ENCODE results near the gene FBXL7. TPM values are rescaled to one million over a fixed set of nuclear protein-coding genes. Genes with fewer than 3 reads are reported as not detected.

The FBXL7 gene
- polyA plus RNA-seq, 4 donors = 0.22 to 4.2 (median 2.7) TPM

DNA sequence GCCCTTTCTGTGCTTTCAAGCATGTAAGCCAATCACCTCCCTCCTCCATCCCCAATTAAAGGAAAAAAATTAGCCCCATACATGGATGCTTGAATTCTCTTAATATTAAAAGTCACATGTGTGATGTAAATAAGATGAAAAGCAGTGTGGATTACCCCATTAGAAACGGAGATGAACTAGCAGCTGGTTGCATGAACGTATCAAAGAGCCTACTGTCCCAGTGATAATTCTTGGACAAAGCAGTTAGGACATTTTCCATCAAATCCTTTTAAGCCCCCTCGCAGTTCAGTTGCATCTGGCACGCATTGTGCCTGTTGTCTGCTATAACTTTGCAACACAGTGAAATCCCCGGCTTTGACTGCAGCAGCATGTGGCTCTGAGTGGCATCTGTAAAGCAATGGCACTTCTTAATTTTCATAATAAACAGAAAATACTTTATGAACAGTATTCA, 285.6 kb downstream of the FBXL7 start:
- DNase-seq (no peak), FAIRE-seq (no peak)
- no peaks in the 10 kb centered on the region for H3K27me3 ChIP-seq (ENCODE audit: control insufficient read depth in 3 of 3, insufficient read depth in 3 of 3, low read length in 3 of 3)
- H3K36me3 ChIP-seq (ENCODE audit: control insufficient read depth in 3 of 3, insufficient read depth in 2 of 3, low read depth in 1 of 3, low read length in 3 of 3) = no peaks in the 10 kb centered on the region
- WGBS, 3 donors = 72 to 80% (median 80%) methylated on average over 5 of the region's 5 CpGs
- H3K9me3 ChIP-seq (ENCODE audit: control insufficient read depth in 2 of 2, insufficient read depth in 1 of 2, low read depth in 1 of 2, low read length in 1 of 2) = no peaks in the 10 kb centered on the region
- no peak overlapping the region for H3K4me3 ChIP-seq (ENCODE audit: low read depth in 1 of 3, low read length in 3 of 3)
- no peak overlapping the region for H3K27ac ChIP-seq (ENCODE audit: low read depth in 1 of 3, low read length in 2 of 3)
- H3K4me1 ChIP-seq (ENCODE audit: control insufficient read depth in 3 of 3, insufficient read depth in 2 of 3, low read depth in 1 of 3, low read length in 2 of 3) = no peaks in the 10 kb centered on the region

DNA sequence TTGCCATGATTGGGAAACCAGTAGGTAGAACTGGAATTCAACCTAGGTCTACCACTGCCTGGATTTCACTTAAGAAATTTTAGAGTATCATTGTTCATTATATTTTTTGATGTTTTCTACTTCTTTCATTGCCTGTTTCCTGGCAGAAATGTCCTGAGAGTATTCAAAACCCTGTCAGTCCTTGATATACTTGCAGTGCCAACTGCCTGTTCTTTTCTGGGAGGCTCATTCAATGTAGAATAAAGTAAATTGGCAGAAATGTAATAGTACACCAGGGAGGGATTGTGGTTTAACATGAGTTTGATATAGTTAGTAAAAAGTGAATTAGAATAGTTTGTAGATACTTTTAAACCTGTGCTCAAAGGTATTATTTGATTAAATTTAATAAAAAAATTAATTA, 286.3 kb downstream of the FBXL7 start:
- no peak for FAIRE-seq

GRCh38 chr5:15786884-15787283, 286.9 kb downstream of the FBXL7 start:
- Histone ChIP-seq H3K36me3 (ENCODE audit: control insufficient read depth in 3 of 3, insufficient read depth in 2 of 3, low read depth in 1 of 3, low read length in 3 of 3) (no peaks in the 10 kb centered on the region), H3K4me1 (ENCODE audit: control insufficient read depth in 3 of 3, insufficient read depth in 2 of 3, low read depth in 1 of 3, low read length in 2 of 3) (no peaks in the 10 kb centered on the region), H3K27ac (ENCODE audit: low read depth in 1 of 3, low read length in 2 of 3) (no peak overlapping the region), H3K9me3 (ENCODE audit: control insufficient read depth in 2 of 2, insufficient read depth in 1 of 2, low read depth in 1 of 2, low read length in 1 of 2) (no peaks in the 10 kb centered on the region), H3K4me3 (ENCODE audit: low read depth in 1 of 3, low read length in 3 of 3) (no peak overlapping the region), H3K27me3 (ENCODE audit: control insufficient read depth in 3 of 3, insufficient read depth in 3 of 3, low read length in 3 of 3) (no peaks in the 10 kb centered on the region)
- DNase-seq (no peak), FAIRE-seq (no peak)
- 71 to 73% (median 71%) methylated on average over 5 of the region's 5 CpGs for WGBS, 3 donors

More for the DNA sequence above, 286.3 kb downstream of the FBXL7 start:
- Histone ChIP-seq H3K4me1 (ENCODE audit: control insufficient read depth in 3 of 3, insufficient read depth in 2 of 3, low read depth in 1 of 3, low read length in 2 of 3) (no peaks in the 10 kb centered on the region), H3K27ac (ENCODE audit: low read depth in 1 of 3, low read length in 2 of 3) (no peak overlapping the region), H3K27me3 (ENCODE audit: control insufficient read depth in 3 of 3, insufficient read depth in 3 of 3, low read length in 3 of 3) (no peaks in the 10 kb centered on the region), H3K36me3 (ENCODE audit: control insufficient read depth in 3 of 3, insufficient read depth in 2 of 3, low read depth in 1 of 3, low read length in 3 of 3) (no peaks in the 10 kb centered on the region), H3K4me3 (ENCODE audit: low read depth in 1 of 3, low read length in 3 of 3) (no peak overlapping the region), H3K9me3 (ENCODE audit: control insufficient read depth in 2 of 2, insufficient read depth in 1 of 2, low read depth in 1 of 2, low read length in 1 of 2) (no peaks in the 10 kb centered on the region)
- no peak for DNase-seq

DNA sequence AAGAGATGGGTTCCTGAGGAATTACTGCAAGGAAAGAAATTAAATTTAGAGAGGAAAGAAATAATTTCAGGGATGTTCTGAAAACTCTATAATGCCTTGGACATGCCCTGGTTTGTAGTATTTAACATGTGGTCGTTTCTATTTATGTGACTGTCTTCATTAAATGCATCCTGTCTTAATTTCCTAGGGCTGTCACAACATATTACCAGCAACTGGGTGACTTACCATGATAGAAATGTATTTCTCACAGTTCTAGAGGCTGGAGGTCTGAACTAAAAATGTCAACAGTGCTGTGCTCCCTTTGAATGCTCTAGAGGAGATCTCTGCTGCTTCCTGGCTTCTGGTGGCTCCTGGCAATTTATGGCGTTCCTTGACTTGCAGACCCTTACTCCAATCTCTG, 287.7 kb downstream of the FBXL7 start:
- no peak for FAIRE-seq
- 48 to 64% (median 53%) methylated on average over 2 of the region's 2 CpGs for whole genome bisulfite sequencing, 3 donors
- Histone ChIP-seq H3K4me1 (ENCODE audit: control insufficient read depth in 3 of 3, insufficient read depth in 2 of 3, low read depth in 1 of 3, low read length in 2 of 3) (no peaks in the 10 kb centered on the region), H3K27ac (ENCODE audit: low read depth in 1 of 3, low read length in 2 of 3) (no peak overlapping the region), H3K4me3 (ENCODE audit: low read depth in 1 of 3, low read length in 3 of 3) (no peak overlapping the region), H3K9me3 (ENCODE audit: control insufficient read depth in 2 of 2, insufficient read depth in 1 of 2, low read depth in 1 of 2, low read length in 1 of 2) (no peaks in the 10 kb centered on the region), H3K36me3 (ENCODE audit: control insufficient read depth in 3 of 3, insufficient read depth in 2 of 3, low read depth in 1 of 3, low read length in 3 of 3) (no peaks in the 10 kb centered on the region), H3K27me3 (ENCODE audit: control insufficient read depth in 3 of 3, insufficient read depth in 3 of 3, low read length in 3 of 3) (no peaks in the 10 kb centered on the region)
- no peak for DNase-seq

DNA sequence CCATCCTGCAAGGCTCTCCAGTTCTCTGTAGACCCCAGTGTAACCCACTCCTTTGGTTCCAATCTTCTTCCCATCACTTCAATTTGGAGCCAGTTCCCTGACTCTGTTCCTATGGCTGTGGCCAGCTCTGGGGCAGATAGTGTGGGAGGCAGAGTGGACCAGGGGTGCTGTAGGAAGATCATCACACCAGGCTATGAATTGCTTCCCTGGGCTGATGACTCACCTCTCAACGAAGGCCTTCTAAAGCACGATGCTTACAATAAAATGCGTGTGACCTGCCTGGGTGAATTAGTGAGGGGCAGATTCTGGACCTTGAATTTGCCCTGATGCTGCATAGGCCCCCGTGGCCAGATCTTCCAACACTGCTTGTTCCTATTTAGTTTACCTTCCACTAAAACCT, 289.7 kb downstream of the FBXL7 start:
- H3K27me3 ChIP-seq (ENCODE audit: control insufficient read depth in 3 of 3, insufficient read depth in 3 of 3, low read length in 3 of 3) = no peaks in the 10 kb centered on the region
- no peaks in the 10 kb centered on the region for H3K4me1 ChIP-seq (ENCODE audit: control insufficient read depth in 3 of 3, insufficient read depth in 2 of 3, low read depth in 1 of 3, low read length in 2 of 3)
- no peak overlapping the region for H3K4me3 ChIP-seq (ENCODE audit: low read depth in 1 of 3, low read length in 3 of 3)
- FAIRE-seq (no peak), DNase-seq (no peak)
- H3K27ac ChIP-seq (ENCODE audit: low read depth in 1 of 3, low read length in 2 of 3) = no peak overlapping the region
- no peaks in the 10 kb centered on the region for H3K9me3 ChIP-seq (ENCODE audit: control insufficient read depth in 2 of 2, insufficient read depth in 1 of 2, low read depth in 1 of 2, low read length in 1 of 2)
- no peaks in the 10 kb centered on the region for H3K36me3 ChIP-seq (ENCODE audit: control insufficient read depth in 3 of 3, insufficient read depth in 2 of 3, low read depth in 1 of 3, low read length in 3 of 3)
- 66 to 74% (median 67%) methylated on average over 4 of the region's 4 CpGs for WGBS, 3 donors

DNA sequence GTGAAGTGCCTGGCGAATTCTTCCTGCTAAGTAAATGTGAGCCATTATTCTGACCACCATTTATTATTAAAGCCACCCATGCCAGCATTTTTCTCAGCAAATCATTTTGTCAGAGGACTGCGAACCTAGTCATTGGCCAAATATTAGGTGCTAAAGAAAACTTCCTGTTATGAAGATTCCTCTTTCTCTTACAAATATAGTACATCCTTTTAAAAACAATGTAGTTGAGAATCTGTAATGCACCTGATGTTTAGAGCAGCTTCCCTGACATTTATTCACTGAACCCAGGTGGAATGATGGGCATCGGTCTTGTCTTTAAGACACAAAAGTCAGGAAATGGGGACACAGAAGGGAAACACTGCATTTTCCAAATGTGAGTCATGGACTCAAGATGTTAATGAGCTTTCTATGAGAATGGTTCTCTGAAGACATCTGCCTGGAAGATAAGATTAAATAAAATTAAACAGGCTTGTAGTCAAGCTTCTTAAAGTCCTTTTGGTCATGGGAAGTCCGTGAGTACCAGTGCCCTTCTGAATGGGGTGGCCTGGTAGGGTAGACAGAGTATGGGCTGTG, 290.6 kb downstream of the FBXL7 start:
- DNase-seq (no peak), FAIRE-seq (no peak)
- Histone ChIP-seq H3K36me3 (ENCODE audit: control insufficient read depth in 3 of 3, insufficient read depth in 2 of 3, low read depth in 1 of 3, low read length in 3 of 3) (no peaks in the 10 kb centered on the region), H3K4me1 (ENCODE audit: control insufficient read depth in 3 of 3, insufficient read depth in 2 of 3, low read depth in 1 of 3, low read length in 2 of 3) (no peaks in the 10 kb centered on the region), H3K9me3 (ENCODE audit: control insufficient read depth in 2 of 2, insufficient read depth in 1 of 2, low read depth in 1 of 2, low read length in 1 of 2) (no peaks in the 10 kb centered on the region), H3K27me3 (ENCODE audit: control insufficient read depth in 3 of 3, insufficient read depth in 3 of 3, low read length in 3 of 3) (no peaks in the 10 kb centered on the region), H3K27ac (ENCODE audit: low read depth in 1 of 3, low read length in 2 of 3) (no peak overlapping the region), H3K4me3 (ENCODE audit: low read depth in 1 of 3, low read length in 3 of 3) (no peak overlapping the region)
- WGBS, 3 donors = 60 to 81% (median 69%) methylated on average over 4 of the region's 4 CpGs

DNA sequence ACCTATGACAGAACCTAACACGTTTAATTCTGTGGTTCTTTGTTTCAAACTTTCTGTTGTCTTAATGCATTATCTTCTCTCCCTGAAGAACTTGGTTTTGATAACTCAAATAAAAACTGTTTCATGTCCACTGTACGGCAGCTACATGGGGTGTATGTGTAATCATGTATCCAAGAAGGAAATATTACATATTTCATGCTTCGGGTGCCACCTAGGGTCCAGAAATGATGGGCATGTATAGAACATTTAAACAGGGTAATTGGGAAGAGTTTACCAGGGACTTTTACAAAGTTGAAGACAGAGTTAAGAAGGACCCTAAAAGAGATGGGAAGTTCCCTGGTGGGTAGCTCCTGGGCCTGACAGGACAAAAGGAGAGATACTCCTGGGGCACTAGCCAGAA, 291.3 kb downstream of the FBXL7 start:
- DNase-seq (no peak), FAIRE-seq (no peak)
- no peaks in the 10 kb centered on the region for H3K9me3 ChIP-seq (ENCODE audit: control insufficient read depth in 2 of 2, insufficient read depth in 1 of 2, low read depth in 1 of 2, low read length in 1 of 2)
- H3K27me3 ChIP-seq (ENCODE audit: control insufficient read depth in 3 of 3, insufficient read depth in 3 of 3, low read length in 3 of 3) = no peaks in the 10 kb centered on the region
- H3K4me3 ChIP-seq (ENCODE audit: low read depth in 1 of 3, low read length in 3 of 3) = no peak overlapping the region
- 38 to 49% (median 39%) methylated on average over 3 of the region's 3 CpGs for WGBS, 3 donors
- no peak overlapping the region for H3K27ac ChIP-seq (ENCODE audit: low read depth in 1 of 3, low read length in 2 of 3)
- H3K4me1 ChIP-seq (ENCODE audit: control insufficient read depth in 3 of 3, insufficient read depth in 2 of 3, low read depth in 1 of 3, low read length in 2 of 3) = no peaks in the 10 kb centered on the region
- H3K36me3 ChIP-seq (ENCODE audit: control insufficient read depth in 3 of 3, insufficient read depth in 2 of 3, low read depth in 1 of 3, low read length in 3 of 3) = no peaks in the 10 kb centered on the region

DNA sequence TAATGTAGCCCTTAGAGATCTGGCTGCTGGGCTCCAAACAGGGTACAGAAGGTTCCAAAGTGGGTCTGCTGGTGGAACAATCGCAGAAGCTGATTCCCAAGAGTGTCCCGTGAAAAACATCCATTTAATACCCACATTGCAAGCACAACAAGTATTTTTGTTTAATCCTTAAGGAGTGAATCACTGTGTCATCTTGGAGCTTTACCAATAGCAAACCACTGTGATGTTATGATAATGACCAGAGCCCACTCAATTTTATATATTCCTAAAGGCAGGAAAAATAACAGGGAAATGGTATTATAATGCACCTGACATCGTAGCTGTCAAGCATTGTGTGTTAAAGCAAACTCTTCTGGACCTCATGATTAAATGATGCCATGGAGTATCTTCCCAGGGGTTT, 291.9 kb downstream of the FBXL7 start:
- H3K27ac ChIP-seq (ENCODE audit: low read depth in 1 of 3, low read length in 2 of 3) = no peak overlapping the region
- H3K4me1 ChIP-seq (ENCODE audit: control insufficient read depth in 3 of 3, insufficient read depth in 2 of 3, low read depth in 1 of 3, low read length in 2 of 3) = no peaks in the 10 kb centered on the region
- no peak for DNase-seq
- 48 to 71% (median 69%) methylated on average over 3 of the region's 3 CpGs for WGBS, 3 donors
- no peak for FAIRE-seq
- H3K27me3 ChIP-seq (ENCODE audit: control insufficient read depth in 3 of 3, insufficient read depth in 3 of 3, low read length in 3 of 3) = no peaks in the 10 kb centered on the region
- H3K4me3 ChIP-seq (ENCODE audit: low read depth in 1 of 3, low read length in 3 of 3) = no peak overlapping the region
- no peaks in the 10 kb centered on the region for H3K9me3 ChIP-seq (ENCODE audit: control insufficient read depth in 2 of 2, insufficient read depth in 1 of 2, low read depth in 1 of 2, low read length in 1 of 2)
- H3K36me3 ChIP-seq (ENCODE audit: control insufficient read depth in 3 of 3, insufficient read depth in 2 of 3, low read depth in 1 of 3, low read length in 3 of 3) = no peaks in the 10 kb centered on the region
